ENCODE results near the gene SLC22A12.

The SLC22A12 gene

GRCh38 chr11:64604458-64605243 lies 13.6 kb downstream of the SLC22A12 start:
- DNase-seq (ENCODE audit: low read depth in 3 of 3), result no peak

DNA sequence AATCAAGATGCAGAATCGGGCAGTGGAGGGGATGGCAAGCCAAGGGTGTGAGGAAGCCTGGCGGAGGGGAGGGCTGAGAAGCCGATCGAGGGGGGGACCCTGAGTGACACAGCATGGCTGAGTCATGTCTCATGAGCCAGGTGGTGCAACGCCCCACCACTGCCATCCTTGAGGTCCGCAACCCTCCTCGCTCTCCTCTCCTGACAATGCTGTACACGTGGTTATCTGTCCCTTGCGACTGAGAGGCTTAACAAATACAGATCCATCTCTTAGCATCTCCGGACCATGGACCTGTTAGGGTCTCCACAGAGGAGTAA lies 14.2 kb downstream of the SLC22A12 start:
- no peak for DNase-seq (ENCODE audit: low read depth in 3 of 3)

- no peak for DNase-seq (ENCODE audit: low read depth in 3 of 3)
Measured at GRCh38 chr11:64605656-64606585, 14.9 kb downstream of the SLC22A12 start.

DNA sequence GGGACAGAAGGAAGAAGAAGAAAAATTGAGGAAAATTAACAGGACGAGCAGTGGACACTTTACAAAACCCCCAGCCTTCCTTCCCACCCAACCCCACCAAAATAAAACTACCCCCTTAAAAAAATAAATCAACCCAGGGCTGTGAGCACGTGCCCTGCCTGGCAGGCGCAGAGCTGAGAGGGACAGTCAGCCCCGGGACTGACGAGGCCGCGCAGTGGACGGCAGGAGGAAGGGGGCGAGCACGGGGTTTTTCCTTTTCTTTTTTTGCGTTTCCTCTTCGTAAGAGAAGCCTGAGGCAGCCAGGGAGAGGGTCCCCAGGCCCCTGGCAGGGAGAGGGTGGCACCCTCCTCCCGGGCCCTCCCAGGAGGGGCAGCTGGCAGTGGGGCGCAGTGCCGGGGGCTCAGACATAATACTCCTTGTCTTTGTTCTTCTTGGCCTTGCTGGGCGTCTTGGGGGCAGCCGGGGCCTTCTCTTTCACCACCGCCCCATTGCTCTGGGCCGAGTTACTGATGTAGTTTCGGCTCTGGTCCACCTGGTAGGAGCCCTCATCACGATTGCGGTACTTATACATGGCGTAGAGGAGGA lies 15.9 kb downstream of the SLC22A12 start:
- no peak for DNase-seq (ENCODE audit: low read depth in 3 of 3)

GRCh38 chr11:64607381-64607985 lies 16.5 kb downstream of the SLC22A12 start:
- DNase-seq (ENCODE audit: low read depth in 3 of 3), result no peak

DNA sequence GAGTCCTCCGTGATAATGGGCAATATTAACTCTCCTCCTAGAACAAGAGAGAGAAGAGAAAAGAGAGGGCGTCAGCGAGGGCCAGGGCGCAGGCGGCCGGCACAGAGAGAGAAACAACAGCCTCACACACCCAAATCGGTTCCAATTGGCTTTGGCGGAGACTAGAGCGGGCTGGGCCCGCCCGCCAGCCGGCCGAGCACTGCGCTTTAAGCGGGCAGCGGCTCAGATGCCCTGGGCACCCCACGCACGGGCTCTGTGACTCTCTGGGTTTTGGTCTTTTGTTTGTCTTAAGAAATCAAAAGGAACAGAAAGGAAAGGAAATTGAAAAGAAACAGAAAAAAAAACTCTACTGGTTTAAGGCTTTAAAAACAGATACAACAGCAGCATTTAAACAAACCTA lies 17.0 kb downstream of the SLC22A12 start:
- DNase-seq (ENCODE audit: low read depth in 3 of 3), result no peak

- DNase-seq (ENCODE audit: low read depth in 3 of 3), result no peak
Measured at GRCh38 chr11:64608636-64609035, 17.6 kb downstream of the SLC22A12 start.

DNA sequence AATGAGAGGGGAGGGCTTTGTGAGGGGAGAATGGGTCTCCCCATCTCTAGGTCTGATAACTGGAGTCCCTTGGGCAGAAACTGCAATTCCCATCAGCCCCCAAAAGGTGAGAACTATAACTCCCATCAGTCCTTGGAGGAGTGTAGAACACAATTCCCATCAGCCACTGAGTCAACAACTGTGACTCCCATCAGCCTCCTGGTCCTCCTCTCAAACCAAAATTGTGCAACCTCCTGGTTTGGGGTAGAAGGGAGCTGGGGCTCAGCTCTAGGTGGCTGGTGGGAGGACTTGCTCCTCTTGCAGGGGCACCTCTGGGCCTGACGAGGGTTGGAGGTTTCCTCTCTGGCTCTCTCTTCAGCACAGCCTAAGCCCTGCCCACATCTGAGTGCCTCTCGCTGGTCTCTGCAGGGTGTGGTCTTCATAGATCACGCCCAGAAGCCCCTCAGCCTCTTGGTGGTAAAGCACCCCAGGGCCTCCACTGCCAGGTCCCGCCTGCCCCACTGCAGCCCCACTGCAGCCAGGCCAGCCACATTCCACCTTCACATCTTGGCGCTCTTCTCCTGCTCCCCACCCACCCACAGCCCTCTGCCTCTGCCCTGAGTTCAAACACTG lies 18.5 kb downstream of the SLC22A12 start:
- no peak for DNase-seq (ENCODE audit: low read depth in 3 of 3)

GRCh38 chr11:64610596-64610995 lies 19.6 kb downstream of the SLC22A12 start:
- DNase-seq (ENCODE audit: low read depth in 3 of 3), result no peak

GRCh38 chr11:64611176-64611575 lies 20.2 kb downstream of the SLC22A12 start:
- no peak for DNase-seq (ENCODE audit: low read depth in 3 of 3)

GRCh38 chr11:64611869-64612646 lies 21.0 kb downstream of the SLC22A12 start:
- no peak for DNase-seq (ENCODE audit: low read depth in 3 of 3)

DNA sequence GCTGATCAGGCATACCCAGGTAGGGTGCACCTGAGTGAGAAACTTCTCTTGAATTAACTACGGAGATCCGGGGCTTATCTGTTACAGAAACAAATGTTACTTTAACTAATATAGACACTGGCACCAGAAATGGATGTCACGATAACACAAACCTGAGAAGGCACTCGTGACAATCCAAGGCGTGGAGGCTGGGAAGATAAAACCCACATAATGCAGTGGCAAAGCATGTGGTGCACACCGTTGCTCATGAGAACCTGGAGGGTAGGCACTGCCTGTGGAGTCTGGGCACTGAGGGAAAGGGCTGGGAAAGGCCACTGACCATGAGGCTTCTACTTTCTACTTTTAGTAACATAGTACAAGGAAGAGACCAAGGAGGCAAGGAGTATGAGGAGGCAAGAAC lies 22.6 kb downstream of the SLC22A12 start:
- DNase-seq (ENCODE audit: low read depth in 3 of 3), result no peak

- DNase-seq (ENCODE audit: low read depth in 3 of 3), result no peak
Measured at GRCh38 chr11:64614917-64615316, 23.9 kb downstream of the SLC22A12 start.

- no peak for DNase-seq (ENCODE audit: low read depth in 3 of 3)
Measured at GRCh38 chr11:64616817-64617216, 25.8 kb downstream of the SLC22A12 start.

DNA sequence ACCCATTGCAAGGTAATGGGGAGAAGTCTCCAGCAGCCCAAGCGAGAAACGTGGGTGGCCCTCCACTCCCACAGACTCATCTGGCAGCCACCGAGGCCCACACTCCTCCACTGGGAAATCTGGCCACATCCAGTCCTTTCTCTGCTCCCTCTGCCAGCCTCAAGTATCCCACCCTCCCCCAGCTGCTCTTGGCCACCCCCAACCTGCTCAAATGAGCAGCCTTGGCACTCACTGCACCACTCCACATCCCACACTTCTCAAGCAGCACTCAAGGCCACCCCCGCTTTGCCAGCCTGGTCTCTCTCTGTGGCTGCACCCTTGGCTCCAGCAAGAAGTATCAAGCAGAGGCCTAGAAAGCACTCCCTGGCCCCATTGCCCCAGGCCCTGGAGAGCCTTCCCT lies 28.2 kb downstream of the SLC22A12 start:
- no peak for DNase-seq (ENCODE audit: low read depth in 3 of 3)

- DNase-seq (ENCODE audit: low read depth in 3 of 3), result peak in 1 of 3 experiments; percentile 14
Measured at GRCh38 chr11:64619811-64620380, 28.9 kb downstream of the SLC22A12 start.

- DNase-seq (ENCODE audit: low read depth in 3 of 3), result no peak
Measured at GRCh38 chr11:64620381-64620971, 29.5 kb downstream of the SLC22A12 start.

GRCh38 chr11:64621283-64622019 lies 30.4 kb downstream of the SLC22A12 start:
- DNase-seq (ENCODE audit: low read depth in 3 of 3), result no peak

GRCh38 chr11:64622681-64623080 lies 31.7 kb downstream of the SLC22A12 start:
- DNase-seq (ENCODE audit: low read depth in 3 of 3), result no peak
